PC-3 (cell line): ENCODE data around the gene RGS7.

ENCODE experiments used
- CTCF ChIP-seq: fragments of 300-600 bp; sonication (generic); conservative IDR thresholded peaks from 2 replicates; pipeline ENCODE4 v1.5.1; 2017; ENCODE audit warnings: antibody characterized with exemption, low read depth, mild to moderate bottlenecking, low read length
- EZH2 ChIP-seq: fragments of 300-600 bp; sonication (generic); IDR thresholded peaks from one replicate; pipeline ENCODE4 v1.6.1; 2017; ENCODE audit warnings: antibody characterized with exemption, mild to moderate bottlenecking, low read length; ENCODE audit not compliant: unreplicated experiment
- EZH2phosphoT487 ChIP-seq: fragments of 300-600 bp; sonication (generic); IDR thresholded peaks from 2 replicates; pipeline ENCODE4 v1.6.1; 2018; ENCODE audit warnings: mild to moderate bottlenecking, antibody characterized with exemption, low read length, borderline replicate concordance

GRCh38 chr1:241096982-241097381, 260.0 kb downstream of the RGS7 start:
- TF ChIP-seq EZH2 (no peak), CTCF (no peak), EZH2phosphoT487 (no peak)
